HG03571 (cell line): ENCODE data around the gene BCCIP.

Experiments used
- ATAC-seq: cut with Tn5 transposase; IDR thresholded peaks from one replicate; pipeline ENCODE4 v1.9.1; 2021; ENCODE audit not compliant: unreplicated experiment

The BCCIP gene

DNA sequence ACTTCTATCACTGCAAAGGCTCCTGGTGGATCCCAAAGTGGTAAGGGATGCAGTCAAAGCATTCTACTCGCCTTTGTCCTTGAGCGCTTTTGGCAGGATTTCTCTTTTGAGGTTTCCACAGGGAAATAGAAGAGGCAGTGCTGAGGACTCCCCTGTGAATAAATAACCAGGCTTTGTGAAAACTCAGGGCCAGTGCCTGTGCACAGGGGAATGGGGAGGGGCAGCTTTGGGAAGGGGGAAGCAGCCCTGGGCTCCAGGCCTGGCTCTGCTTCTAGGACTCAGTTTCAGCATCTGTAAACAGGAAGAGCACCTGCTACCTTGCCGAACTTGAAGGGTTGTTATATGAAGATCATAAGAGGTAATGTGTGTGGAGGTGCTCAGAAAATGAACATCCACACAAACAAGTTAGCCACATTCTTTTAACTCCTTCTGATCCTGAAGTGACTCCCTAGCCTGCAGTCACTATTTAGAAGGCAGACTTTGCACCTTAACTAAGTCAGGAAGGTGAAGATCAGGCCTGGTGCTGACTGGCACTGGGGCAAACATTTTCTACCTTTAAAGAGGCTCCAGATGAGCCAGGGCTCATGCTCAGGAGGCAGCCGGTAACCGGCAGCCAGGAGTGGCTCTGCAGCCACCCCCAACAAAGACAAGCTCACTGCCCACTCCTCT lies 25.2 kb upstream of the BCCIP start:
- ATAC-seq: no peak

DNA sequence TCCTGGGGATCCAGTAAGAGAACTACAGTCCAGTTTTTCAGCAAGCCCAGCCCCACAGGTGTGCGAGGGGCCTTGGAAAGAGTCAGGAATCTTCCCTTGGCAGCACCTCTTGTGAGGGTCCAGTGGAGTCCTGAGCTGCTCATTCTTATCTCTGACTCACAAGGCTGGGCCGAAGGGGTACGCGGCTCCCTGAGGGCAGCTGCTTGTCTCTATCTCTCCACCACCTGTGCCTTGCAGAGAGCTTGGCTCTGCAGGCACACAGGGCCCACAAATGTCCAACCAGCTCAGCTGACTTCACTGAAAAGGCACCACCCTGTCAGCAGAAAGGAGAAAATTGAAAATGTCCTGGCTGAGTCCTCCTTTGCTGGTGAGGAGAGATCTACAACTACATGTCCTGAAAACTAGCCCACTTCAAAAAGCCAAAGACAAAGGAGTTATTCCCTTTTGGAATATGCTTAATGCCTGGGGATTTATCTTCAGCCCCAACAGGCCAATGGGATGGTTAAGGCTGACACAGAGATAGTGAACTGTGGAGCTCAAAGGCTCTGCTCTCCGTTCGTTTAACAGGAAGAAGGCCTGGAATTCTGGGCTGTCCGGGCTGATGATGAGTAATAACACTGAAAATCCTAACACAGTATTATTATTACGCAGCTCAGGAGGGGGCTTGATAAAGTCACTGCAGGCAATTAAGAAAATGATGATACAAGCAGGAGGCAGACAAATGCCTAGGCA lies 23.7 kb upstream of the BCCIP start:
- no peak for ATAC-seq

DNA sequence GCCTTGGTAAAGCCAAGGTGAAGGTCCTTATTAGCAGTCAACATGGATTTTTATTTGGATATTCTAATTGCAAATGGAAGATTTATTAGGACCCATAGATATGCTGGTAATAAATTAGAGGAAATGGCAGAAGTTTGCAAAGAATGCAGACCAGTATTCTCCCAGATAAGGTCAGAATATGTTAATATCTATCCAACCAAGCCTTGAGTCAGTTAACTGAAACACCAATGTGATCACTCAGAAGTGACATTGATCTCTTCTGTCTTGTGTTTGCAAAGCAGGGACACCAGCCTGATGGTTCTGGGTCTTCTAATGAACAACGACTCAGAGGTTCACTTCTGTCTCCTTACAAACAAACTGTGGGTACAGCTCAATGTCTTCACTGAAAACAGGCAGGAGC lies 21.8 kb upstream of the BCCIP start:
- no peak for ATAC-seq

DNA sequence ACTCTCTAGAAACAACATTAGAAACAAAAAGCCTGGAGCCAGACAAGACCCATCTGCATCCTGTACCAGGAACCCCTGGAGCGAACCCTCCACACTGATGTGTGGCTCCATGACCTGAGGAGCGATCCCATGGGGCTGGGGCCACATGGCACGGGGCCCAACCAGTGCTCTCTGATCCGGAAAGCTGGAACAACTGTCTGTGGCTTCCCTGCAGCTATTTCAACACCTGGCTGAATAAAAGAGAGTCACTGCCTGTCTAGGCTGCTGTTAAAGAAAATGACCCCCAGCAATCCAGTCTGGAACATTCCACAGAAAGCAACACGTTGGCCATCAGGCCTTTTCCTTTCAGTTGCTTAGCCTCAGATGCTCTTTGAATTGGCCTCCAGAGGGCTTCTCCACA lies 21.2 kb upstream of the BCCIP start:
- no peak for ATAC-seq

DNA sequence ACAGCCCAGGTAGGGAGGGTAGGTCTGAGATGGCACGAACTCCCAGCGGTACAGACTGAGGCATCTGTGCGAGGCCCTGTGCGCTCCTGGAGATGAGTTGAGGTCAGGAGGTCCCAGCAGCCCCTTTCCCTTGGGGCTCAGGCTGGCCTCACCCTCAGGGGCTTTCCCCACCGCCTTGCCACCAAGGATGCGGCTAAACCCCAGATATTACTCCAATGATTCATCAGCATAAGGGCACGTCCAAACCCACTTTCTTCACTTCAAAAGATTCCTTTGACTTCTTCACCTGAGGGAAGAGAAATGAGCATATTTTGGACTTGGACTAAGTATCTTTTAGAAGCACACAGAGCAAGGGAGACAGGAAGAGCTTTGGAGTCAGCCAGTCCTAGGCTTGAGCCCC lies 20.6 kb upstream of the BCCIP start:
- no peak for ATAC-seq

DNA sequence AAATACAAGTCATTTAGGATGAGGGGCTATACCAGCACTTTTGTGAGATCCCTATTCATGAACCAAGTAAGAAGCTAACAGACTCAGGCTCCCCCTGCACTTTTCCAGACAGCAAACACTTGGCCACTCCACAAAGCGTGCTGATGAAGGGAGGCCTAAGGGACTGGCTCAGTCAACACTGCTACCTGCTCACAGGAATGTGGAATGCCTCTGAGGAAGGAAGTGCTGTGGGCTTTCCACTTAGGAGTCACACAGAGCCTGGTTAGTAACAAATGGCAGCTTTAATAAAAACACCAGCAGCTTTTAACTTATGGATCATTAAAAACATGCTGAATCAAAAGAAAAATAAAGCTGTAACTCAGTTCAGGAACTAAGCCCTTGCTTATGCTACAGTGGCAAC lies 15.3 kb upstream of the BCCIP start:
- ATAC-seq: no peak

DNA sequence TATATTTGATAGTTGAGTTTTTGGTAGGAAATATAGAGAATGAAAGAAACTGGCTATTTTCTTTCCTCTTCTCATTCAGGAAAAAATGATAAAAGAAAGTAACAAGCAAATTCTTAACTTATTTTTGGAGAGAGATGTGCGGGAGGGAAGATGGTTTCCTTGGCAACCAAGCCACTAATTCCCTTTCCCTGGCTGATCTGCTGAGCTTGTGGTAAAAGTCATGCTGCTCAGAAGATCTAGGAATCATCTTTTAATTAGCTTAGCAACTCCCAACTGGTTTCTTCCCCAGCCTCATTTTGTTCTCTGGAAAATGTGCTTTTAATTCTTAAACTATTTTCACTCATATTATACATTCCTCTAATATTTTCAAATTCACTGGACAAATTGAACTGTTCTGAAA lies 12.1 kb upstream of the BCCIP start:
- no peak for ATAC-seq

DNA sequence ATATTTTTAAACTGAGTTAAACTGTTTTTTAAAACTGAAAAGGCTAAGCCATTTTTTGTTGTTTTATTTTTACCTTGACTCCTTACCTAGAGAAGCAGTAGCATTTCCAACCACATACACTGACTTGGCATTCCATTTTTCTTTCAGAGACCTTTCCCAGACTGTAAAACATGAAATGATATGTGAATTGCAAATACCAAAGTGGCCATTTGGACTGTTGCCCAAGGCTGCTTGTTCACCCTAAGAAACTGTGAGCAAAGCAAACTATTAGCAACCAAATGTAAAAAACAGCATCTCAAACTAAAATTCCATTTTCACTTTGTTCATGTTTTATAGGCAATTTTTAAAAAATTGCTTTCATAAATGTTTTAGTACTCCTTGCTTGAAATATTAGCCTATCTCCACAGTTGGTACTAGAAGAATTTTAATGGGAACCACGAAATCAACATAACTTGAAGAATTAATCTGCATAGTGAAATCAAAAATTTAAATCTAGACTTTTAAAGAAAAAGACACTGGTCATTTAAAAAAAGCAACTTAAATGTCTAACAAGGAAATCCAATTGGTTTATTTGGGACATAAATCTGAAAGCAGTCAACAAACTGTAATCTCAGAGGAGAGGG lies 11.1 kb upstream of the BCCIP start:
- no peak for ATAC-seq

DNA sequence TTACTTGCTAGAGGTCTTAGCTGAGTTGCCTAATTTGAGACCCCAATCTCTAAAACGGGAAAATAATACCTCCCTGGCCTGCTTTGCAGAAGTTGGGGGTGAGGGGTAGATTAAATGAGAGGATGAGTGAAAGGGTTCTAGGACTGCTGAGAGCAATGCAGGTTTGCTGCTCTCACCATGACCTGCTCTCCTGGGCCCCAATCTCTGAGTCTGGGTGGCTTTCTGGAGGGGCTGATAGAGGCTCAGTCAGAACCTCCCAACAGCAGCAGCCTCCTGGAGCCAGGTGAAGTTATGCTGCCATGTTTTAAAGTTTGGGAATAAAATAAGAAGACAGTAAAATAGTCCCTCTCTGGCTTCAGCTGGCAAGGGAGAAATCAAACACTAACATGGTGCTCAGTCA lies 7.6 kb upstream of the BCCIP start:
- ATAC-seq: no peak

DNA sequence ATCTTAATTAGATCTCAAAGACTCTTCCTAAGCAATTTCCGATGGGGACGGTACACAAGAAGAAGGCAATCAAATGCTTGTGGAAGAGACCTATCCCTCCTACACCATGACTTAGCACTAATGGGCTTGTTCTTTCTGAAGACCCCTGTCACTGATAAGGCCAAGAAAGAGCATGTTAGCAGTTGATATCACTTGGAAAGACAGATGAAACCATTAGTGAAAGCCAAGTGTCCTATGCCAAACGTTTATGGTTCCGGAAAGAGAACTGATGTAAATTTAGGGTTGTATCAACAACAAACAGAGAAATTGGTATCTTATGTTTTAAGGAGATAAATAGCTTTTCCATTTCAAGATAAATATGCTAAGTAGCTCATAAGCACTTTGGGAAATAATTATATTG lies 6.8 kb upstream of the BCCIP start:
- ATAC-seq: no peak

DNA sequence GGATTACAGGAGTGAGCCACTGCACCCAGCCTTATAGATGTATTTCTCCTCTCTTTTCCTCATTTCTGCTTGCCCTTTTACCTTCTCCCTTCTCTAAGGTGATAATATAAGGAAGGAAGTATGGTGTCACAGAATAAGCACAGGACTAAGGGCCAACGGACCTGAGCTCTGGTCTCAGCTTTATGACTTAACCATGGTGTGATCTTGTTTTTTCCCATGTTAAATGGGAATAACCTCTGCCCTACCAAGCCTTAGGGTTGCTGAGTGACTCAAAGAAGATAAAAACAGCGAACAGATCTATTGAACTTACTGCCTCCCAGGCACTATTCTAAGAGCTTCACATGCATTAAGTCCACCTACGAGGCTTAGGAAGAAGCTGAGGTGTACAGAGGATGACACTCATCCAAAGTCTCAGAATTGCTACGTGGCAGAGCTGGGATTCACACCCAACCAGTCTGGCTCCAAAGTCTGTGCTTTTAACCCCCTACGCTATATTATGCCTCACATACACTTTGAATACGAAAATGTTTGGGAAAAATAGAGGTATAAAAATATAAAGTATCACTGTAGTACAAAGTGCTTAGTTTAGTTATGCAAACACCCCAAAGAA lies 5.9 kb upstream of the BCCIP start:
- ATAC-seq: no peak

DNA sequence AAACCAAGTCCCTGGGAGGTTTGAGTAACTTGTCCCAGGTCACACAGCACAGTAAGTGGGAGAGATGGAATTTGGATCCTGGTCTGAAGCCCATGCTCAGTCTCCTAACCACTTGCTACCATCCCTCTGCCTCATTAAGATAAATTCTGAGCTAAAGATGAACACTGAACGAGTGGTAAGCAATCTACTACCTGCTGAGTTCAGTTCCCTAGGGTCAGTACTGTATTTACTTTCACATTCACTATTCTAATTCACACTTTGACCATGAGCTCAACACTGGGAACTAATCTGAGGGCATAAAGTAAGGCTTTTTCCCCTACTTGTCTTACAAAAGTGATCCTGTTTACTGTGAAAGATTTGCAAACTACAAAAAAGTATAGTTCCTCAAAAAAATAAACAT lies 2.6 kb upstream of the BCCIP start:
- ATAC-seq: peak; percentile 49

DNA sequence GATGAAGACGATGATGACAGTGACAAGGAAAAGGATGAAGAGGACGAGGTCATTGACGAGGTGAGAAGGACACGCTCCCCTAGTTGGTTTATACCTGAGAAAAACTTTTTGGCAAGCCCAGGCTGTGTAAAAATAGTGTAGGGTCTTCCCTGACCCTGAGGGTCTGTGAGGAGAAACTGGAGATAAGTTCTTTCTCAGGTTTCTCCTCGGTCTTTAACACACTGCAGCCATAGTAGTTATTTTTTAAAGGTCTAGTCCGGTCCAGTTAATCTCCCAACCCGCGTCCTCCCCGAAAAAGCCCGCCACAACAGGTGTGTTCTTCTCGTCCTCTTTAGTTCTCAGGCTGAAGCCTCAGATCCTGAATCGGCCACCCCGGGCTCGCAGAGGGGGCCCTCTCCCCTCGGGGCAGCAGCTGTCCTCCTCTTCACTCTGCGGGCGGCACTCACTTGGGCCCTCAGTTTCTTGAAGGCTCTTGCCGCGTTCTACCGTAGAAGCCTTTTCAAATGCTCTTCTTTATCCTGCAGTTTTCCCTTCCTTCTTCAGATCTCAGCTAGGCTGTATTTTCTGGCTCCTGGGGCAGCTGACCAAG lies 411 bp downstream of the BCCIP start:
- ATAC-seq: no peak

DNA sequence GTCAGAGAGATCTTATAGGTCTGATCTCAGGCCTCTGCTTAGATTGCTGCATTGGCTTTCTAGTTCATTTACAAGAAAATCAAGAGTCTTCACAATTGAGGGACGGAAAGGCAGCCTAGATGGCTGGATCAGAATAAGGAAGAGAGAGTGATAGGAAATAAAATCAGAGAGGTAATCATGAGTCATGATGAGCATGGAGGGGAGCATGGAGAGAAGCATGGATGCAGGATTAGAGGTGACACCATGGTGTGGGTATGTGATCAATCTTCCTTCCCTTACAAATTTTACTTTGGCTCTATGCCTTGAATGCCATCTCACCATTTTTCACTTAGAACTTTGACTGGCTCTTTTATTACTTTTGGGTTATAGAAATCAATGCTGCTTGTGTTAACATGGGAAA lies 1.4 kb downstream of the BCCIP start:
- no peak for ATAC-seq

DNA sequence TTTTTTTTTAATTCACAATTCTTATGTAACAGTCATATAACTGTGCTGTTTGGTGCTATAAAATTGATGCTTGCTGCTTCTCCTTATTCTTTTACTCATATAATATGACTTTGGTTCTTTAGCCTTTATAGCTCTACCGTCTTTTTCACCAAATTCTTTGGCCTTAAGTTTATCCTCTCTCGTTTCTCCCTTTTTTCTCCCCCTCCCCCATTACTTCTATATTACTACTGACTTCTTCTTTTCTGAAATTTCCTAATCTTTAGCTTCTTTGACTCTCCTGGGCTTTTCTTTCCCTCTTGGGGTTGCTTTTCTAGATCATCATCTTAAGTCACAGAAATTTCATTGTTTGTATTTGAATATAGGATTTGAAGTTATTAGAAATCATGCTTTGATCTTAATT lies 3.8 kb downstream of the BCCIP start:
- ATAC-seq: no peak

DNA sequence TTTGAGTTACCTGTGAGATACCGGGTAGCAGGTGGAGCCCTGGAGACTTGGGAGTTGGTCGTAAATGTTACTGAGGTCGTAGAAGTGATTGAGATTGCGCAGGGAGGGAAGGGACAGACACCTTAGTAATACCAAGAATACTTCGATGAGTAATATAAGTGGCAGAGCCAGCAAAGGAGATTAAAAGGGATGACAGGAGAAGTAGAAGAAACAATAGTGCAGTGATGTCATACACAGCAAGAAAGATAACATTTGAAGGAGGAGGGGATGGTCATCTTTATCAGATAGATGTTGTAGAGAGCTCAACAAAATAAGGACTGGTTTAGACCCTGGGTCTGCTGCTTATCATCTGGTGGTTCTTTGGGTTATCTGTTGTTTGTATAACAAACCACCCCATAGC lies 5.0 kb downstream of the BCCIP start:
- no peak for ATAC-seq

DNA sequence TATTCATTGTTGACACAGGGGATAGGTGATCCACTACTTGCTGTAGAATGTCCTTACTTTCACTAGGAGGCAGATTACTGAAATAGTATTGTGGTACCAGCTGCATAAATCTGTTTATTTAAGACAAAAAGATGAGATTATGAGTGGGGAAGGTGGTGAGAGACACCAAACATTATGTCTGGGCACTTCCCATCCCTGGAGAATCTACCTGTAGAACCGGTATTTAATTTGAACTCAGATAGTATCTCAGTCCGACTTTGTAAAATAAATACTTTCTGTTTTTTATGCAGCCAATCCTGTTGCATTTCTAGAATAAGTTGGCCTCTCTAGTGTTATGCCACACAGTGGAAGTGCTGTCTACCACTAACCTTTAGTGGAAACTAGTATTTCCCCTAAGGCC lies 13.4 kb downstream of the BCCIP start:
- no peak for ATAC-seq

DNA sequence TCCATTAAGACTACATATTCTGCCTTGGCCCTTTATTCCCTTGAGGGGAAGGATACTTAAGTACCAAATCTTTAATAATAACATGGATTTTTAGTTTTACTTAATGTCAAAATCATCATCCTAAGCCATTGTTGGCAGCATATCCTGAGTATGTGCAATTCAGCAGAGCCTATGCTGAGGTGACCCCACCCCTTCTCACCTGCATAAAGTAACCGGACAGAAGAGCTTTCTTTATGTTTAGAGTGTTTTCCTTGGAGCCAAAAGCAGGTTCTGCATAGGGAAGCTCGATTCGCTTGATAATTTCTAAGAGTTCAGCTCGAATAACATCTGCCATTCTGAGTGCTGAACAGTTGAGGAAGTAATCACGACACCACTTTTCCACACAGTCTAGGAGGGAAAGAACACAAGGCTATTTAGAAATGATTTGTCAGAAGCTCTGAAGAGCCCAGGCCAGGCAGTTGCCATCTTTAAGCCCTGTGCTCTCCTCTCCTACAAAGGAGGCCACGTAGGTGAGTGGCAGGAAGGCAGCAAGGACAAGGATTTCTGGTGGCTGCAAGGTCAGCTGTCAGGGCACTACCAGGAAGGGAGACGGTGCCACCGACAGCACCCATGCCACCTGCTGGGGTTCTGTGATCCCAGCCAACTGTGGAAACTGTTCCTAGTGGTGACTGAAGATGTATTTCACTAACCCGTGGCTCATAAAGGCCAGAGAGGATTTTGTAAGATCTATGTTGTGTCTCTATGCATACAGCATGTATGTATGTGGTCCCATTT lies 15.6 kb downstream of the BCCIP start:
- no peak for ATAC-seq

DNA sequence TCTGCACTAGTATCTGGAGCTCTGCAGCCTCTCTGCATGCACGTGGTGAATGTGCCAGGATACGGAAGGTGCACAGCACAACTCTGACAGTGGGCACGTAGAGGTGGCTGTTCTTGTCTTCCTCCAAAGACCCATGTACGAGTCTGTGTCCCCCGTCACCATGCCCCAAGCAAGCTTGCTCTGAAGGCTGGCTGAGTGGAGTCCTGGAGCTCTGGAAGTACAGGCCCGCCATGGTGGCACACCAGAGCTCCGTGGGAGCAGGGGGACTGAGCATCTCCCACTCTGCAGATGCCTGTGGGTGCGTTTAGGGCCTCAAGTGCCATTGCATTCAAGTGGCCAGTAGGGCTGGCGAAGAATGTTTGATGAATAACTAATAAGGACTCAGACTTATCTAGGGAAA lies 17.1 kb downstream of the BCCIP start:
- no peak for ATAC-seq

DNA sequence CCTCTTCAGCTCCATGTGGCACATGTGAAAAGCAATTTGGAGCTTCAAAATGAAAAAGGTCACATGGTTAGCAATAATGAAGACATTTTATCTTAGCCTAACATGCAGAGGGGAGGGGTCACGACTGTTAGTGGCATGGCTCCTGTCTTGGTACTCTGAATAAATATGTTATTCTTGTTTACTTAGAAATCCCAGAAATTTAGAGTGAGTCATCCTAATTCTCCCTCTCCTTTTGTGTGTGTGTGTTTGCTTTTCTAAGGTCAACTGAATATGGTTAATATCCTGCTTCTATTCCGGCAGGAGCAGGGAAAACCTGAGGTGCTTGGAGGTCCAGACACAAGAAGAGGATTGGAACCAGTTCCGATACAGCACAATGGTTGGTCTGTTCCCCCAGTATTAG lies 17.6 kb downstream of the BCCIP start:
- ATAC-seq: no peak
